HG02981 (cell line): ENCODE data around the gene MED25.

Source experiments
- ATAC-seq: cut with Tn5 transposase; IDR thresholded peaks from one replicate; pipeline ENCODE4 v1.9.1; 2021; ENCODE audit warnings: mild to moderate bottlenecking, moderate library complexity; ENCODE audit not compliant: unreplicated experiment

MED25 gene

DNA sequence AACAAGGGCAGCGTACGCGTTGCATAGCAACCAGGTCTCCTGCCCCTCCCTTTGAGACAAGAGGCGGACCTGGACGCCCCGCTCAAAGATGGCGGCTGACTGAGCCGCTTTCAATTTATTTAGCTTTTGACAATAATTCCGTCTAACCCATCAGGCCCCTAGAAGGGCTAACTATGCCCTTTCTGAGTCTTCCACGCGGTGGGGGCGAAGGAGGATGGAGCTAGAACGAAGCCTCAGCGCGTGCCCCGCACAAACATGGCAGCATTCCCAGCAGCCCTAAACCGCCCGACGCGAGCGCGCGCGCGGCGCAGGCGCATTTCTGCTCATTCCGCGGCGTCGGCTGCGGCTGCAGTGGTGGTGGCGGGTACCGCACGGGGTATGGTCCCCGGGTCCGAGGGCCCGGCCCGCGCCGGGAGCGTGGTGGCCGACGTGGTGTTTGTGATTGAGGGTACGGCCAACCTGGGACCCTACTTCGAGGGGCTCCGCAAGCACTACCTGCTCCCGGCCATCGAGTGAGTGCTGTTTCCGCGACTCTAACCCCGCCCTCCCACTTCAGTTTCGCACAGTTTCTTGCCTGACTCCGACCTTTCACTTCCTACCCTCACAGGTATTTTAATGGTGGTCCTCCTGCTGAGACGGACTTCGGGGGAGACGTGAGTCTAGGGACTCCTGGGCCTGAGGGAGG is at the start of gene MED25:
Gene MED25 (plus strand): TSS at position 326 of the 685 bp plus-strand sequence. CDS start 53 bp downstream, at position 379.
- peak; percentile 66 for ATAC-seq

DNA sequence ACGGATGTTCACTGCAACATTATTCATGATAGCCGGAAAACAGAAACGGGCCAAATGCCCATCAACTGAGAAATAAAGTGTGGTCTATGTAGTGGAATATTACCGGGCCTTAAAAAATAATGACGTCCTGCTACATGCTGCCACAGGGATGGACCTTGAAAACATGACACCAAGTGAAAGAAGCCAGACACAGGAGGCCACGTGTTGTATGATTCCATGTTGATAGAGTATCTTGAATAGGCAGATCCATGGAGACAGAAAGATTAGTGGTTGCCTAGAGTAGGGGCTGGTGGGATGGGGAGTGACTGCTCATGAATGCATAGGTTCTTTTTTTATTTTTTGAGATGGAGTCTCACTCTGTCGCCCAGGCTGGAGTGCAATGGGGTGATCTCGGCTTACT is 47.6 kb upstream of the MED25 start:
- no peak for ATAC-seq

DNA sequence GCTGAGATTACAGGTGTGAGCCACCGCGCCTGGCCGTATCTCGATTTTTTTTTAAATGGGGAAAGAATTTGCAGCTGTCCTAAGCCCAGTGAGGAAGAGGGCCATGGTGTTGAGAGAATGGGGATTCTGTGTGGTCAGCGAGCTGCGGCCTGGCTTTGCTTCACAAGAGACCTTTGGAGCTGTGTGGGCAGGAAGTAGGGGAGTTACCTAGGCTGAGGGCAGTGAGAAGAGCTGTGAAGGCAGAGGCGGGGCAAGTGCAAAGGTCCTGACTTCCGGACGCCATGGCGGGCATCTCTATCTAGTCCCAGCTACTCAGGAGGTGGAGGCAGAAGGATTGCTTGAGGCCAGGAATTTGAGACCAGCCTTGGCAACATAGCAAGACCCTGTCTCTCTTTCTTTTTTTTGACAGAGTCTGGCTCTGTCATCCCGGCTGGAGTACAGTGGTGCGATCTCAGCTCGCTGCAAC is 46.4 kb upstream of the MED25 start:
- ATAC-seq, result no peak

DNA sequence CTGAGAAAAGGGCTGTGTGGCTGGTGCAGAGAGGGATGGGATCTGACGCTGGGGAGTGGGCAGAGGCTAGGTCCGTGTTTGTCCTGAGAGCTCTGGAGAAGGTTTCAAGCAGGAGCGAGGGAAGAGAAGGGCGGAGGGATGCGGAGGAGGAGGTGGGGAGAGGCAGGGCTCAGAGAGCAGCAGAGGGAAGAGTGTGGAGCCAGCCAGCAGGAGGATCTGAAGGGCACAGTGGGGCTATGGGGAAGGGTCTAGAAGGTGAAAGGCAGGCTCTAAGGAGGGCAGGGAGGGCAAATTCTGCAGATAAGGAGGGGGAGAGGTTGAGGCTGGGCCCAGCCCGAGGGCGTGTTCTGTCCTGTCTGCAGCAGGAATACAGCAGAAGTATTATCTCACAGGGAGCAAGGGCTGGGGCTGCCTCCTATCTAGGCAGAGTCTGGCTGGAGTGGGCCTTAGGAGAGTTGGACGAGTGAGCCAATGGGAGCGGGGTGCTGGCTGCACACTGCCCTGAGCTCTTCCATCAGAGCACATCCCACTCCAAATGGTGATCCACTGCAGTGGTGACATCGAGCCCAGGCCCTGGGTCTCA is 45.1 kb upstream of the MED25 start:
- no peak for ATAC-seq

DNA sequence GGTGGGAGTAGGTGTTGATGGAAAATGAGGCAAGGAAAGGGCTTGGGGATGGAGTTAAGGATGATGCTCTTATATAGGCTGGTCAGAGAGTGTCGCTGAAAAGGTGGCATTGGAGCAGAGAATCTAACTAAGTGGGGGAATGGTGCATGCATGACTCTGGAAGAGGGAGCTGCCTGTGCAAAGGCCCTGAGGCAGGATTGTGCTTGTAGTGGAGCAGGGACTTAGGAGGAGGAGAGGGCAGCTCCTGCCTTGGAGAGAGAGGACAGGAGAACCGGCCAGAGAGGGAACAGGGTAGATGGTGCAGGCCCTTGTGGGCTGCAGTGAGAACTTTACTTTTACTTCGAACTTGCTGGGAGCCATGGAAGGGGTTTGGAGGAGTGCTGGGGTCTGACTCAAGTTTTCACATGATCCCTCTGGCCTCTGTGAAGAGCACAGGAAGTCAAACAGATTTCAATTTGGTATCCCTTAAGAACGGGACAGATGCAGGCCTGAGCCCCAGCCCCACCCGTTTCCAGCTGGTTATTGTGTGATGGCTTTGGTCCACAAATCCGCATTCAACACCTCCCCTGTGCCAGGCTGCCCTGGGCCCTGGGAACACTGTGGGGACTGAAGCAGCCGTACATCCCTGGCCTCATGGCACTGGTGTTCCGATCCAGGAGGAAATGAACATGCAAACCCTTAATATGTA is 44.3 kb upstream of the MED25 start:
- no peak for ATAC-seq

DNA sequence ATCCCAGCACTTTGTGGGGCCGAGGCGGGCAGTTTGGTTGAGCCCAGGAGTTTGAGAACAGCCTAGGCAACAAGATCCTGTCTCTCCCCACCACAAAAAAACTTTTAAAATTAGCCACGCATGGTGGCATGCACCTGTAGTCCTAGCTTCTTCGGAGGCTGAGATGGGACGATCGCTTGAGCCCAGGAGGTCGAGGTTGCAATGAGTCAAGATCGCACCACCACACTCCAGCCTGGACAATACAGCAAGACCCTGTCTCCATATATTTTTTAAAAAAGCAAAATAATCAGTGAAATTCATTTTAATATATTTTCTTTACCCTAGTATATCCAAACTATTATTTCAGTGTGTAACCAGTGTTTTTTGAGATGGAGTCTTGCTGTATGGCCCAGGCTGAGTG is 43.1 kb upstream of the MED25 start:
- no peak for ATAC-seq

DNA sequence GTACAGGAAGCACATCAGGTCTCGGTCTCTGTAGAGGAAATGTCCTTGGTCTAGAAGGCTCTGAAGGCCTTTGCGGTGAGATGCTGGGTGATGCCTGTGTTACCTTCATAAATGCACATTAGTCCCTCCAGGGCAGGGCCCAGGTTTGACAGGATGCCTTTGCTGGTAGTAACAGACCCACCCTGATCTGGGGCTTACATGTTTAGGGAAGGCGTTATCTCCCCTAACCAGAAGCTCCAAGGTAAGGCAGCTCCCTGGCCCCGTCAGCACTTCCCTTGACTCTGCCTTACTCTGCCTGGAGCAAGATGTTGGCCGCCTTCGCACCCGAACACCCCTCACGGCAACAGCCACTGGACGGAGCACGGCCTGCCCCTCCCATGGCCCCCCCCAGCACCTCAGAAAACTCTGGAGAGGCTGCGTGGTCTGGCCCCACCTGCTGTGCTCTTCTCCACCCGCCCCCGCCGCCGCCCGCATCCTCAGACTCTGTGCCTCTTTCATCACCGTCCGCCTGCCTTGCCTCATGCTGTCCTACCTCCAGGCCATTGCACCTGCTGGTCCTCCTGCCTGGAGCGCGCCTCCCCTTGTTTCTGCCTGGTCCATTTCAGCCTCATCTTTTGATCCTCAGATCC is 42.2 kb upstream of the MED25 start:
- ATAC-seq, result no peak

DNA sequence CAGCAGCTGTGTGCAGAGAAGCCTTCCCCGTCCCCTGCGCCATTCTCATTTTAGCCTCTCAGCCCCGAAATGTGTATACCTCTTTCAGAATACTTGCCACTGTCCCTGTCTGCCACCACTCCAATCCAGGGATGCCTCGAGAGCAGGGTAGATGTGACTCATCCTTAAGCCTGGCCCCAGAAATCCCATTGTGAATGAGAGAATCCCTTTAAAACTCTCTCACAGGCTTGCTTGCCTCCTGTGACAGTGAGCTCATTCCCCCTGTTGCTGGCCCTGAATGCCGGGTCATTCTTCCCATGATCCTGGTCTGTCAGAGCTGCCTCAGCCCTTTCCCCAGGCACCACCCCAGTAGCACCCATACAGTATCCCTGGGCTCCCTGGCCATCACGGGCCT is 41.7 kb upstream of the MED25 start:
- ATAC-seq, result no peak

DNA sequence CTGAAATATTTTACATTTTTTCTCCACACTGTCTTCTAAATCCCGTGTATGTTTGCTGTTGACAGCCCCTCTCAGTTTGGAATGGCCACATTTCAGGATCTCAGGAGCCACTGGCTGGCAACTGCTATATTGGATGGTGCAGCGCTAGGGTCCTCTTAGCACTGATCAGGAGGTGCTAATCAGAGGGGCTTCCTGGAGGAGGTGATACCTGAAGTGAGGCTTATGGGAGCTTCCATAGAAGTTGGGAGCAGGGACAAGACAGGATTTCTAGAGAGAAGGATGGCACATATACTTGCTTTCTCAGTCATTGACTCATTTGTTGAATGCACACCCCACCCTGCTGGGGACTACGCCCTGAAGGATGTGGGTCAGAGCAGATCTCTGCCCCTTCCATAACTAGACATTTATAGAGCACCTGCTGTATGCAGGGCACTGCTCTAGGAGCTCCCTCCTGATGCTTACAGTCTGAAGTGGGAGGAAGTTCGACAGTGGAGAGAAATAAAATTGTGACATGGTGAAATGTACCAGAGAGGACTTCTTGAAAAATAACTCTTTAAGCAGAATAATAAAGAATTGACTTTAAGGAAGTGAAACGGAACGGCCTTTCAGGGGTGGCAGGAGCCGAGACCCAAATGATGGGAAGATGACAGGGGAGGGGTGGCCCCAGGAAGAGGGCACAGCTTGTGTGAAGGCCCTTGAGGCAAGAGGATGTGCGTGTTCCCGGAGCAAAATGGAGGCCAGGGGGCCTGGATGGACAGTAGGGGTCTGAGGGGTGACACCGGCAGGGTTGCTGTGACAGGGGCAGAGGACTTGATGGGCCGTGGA is 38.1 kb upstream of the MED25 start:
- ATAC-seq, result no peak

DNA sequence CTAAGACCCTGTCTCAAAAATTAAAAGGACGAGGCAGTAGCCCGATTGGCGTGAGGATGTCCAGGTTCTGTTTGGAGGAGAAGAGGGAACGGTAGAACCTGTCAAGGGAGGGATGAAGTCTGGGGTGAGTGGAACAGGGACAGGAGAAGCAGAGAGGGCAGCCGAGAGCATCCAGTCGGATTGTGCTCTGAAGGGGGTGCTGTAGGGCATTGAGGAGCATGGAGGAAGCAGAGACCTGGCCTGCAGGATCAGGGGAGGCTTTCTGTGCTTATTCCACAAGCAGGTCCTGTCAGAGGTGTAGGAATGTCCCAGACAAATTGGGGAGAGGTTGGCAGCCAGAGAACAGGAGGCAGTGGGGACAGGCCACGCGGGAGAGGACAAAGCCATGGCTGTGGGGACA is 37.2 kb upstream of the MED25 start:
- ATAC-seq, result no peak

DNA sequence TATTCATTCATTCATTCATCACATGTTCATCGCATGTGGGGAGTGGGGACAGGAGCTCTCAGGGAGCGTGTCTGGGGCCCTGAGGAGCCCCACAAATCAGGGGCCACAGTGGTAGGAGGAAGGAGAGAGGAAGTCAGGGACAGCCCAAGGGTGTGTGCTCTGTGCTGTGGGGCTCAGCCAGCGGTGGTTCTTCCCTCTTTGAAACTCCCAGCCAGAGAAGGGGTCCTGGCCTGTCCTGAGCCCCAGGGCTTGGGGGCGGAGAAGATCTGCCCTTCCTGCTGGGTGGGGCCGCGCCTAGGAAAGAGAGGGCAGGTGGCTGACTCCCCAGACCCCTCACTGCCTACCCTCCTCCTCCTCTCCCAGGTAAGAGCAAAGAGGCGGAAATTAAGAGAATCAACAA is 36.7 kb upstream of the MED25 start:
- ATAC-seq, result no peak

DNA sequence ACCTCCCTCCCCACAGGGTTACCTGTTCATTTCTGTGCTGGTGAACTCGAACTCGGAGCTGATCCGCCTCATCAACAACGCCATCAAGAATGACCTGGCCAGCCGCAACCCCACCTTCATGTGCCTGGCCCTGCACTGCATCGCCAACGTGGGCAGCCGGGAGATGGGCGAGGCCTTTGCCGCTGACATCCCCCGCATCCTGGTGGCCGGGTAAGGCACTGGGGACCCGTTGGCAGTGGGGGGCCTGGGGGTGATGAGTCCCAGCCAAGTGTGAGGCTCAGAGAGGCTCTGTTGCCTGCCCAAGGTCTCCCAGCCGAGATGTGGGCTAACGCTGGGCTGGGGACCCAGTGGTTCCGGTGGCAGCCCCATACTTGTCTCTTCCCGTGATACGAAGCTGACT is 35.6 kb upstream of the MED25 start:
- no peak for ATAC-seq

DNA sequence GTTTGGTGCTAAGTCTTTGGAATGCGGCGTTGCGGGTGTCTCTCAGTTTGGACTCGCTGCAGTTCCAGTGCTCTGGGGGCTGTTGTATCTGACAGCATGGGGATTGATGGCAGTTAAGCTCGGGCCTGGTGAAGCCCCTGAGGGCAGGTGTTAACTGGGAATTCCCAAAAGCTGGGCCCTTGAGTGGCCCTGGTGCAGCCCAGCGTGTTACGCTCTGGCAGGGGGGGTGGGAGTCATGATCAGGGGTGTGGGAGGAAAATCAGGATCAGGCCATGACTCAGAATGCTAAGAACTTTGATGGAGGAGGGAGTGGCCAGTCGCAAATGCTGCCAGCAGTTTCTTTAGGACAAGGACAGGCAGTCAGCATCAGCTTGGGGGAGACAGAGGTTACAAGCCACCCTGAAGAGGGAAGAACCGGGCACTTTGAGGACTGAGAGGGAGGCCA is 31.7 kb upstream of the MED25 start:
- no peak for ATAC-seq

DNA sequence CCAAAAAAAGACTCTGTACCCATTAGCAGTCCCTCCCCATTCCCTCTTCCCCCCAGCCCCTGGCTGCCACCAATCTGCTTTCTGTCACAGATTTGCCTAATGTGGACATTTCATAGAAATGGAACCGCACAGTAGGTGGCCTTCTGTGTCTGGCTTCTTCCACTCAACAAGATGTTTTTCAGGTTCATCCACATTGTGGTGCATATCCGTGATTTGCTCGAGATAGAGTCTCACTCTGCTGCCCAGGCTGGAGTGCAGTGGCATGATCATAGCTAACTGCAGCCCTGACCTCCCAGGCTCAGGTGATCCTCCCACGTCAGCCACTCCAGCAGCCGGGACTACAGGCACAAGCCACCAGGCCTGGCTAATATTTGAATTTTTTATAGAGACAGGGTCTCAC is 30.3 kb upstream of the MED25 start:
- no peak for ATAC-seq

DNA sequence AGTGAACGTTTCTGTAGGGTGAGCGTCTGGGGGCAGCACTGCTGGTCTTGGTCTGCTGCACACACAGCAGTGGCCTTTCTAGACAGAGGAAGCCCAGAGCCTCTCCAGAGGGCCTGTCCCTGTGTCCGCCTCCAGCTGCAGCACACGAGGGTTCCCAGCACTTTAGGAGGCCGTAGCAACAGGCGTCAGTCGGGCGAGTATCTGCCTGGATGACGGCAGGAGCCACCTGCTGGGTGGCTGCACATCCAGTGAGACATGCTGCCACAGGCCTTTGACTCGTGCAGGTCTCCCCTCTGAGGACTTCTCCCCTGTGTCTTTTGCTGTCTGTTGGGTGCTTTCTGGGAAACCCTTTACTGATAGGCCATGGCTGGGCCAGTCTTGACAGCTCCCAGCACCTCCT is 29.2 kb upstream of the MED25 start:
- ATAC-seq, result no peak

DNA sequence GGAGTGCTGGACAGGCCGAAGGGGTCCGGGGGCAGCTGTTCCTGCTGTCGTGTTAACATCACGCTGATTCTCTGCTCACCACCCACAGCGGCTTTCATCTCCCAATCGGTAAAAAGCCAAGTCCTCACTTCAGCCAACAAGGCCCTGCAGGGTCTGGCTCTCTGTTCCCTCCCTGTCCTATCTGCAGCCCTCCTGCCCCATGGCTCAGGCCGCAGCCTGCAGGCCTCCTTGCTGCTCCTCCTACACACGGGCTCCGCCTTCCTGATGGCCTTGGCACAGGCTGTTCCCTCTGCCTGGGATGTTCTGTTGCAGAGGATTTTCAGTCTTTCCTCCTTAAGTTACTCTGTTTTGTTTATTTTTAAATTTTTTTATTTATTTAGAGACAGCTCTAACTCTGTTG is 27.2 kb upstream of the MED25 start:
- no peak for ATAC-seq

DNA sequence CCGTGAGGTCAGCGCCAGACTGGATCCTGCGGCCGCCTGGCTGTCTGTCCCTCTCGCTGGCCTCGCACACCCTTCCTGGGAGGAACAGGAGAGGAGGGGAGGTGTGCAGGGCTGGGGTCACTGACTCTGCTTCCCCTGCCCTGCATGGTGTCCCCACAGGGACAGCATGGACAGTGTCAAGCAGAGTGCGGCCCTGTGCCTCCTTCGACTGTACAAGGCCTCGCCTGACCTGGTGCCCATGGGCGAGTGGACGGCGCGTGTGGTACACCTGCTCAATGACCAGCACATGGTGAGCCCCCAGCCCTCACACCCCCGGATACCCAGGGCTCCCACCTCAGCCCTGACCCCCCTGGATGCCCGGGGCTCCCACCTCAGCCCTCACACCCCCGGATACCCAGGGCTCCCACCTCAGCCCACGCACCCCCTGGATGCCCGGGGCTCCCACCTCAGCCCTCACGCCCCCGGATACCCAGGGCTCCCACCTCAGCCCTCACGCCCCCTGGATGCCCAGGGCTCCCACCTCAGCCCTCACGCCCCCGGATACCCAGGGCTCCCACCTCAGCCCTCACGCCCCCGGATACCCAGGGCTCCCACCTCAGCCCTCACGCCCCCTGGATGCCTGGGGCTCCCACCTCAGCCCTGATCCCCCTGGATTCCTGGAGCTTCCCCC is 26.2 kb upstream of the MED25 start:
- no peak for ATAC-seq

DNA sequence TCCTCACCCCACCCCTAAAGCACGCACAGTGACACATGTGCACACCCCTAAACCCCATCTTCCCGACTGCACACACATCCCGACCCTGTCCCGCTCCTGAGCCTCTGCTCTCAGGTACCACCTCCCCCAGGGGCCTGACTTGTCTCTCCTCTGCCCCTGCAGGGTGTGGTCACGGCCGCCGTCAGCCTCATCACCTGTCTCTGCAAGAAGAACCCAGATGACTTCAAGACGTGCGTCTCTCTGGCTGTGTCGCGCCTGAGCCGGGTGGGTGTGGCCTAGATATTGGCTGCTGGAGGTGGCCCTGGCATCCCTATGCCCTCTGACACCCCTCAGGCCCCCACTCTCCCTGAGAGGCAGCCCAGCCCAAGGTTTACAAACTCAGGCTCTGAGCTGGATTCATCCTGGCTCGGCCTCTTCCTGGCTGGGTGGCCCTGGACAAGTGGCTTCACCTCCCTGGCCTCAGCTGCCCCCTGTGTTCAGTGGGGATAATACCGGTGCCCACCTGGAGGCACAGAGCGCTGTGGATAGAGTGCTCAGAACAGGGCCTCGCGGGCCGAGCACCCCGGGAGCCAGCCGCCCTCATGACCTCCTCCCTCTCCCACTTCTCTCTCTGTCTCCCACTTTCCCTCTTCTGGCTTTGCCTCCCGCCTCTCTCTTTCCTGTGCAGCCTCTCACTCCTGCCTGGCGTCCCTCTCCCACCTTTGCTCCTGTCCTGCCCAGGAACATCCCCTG is 25.1 kb upstream of the MED25 start:
- no peak for ATAC-seq

DNA sequence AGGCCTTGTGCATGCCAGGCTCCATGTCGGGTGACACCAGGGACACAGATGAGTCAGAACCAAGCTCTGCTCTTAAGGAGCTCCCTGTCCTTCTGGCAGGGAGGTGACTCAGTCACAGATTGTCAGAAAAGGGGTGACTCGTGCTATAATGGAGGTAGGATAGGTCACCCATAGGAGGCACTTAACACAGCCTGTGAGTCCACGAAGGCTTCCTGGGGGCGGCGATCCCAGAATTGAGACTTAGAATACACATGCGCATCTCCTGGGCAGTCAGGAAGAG is 24.6 kb upstream of the MED25 start:
- ATAC-seq, result no peak

DNA sequence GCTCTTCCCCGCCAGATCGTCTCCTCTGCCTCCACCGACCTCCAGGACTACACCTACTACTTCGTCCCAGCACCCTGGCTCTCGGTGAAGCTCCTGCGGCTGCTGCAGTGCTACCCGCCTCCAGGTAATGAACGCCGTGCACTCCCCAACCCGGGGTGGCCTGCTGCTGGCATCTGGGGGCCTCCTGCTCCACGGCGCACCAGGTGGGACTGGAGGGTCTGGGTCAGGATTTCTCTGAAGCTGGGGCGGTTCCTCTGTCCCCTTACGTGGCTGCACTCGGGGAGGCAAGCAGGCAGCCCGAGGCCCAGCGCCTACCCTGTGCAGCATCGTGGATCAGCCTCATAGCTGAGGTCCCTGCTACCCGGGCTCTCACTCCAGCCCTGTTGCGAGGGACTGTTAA is 22.5 kb upstream of the MED25 start:
- no peak for ATAC-seq
